NK-92 treated with Interleukin-12 subunit alpha and Interleukin-12 subunit beta, amount 100 ng/mL, for 24 hours (cell line): ENCODE results near the gene GRIK3.
"Not testable (repeated sequence)": the region's sequence is repeated elsewhere in the genome, so short reads cannot be mapped to it uniquely, and the experiment has no call there.

Experiments used
- DNase-seq: peaks from one replicate; lab custom pipeline; 2025; lab: John Stamatoyannopoulos, UW

GRIK3 gene

GRCh38 chr1:37034121-37035013, at the start of gene GRIK3:
GRIK3 (minus strand) TSS chr1:37034515; CDS start chr1:37034108, 407 bp downstream.
- DNase-seq, result no peak

- no peak for DNase-seq
Observed at GRCh38 chr1:37084013-37084412, 49.7 kb upstream of the GRIK3 start.

- no peak for DNase-seq
Observed at GRCh38 chr1:37083603-37084002, 49.3 kb upstream of the GRIK3 start.

- not testable (repeated sequence) for DNase-seq
Observed at GRCh38 chr1:37080296-37080986, 46.1 kb upstream of the GRIK3 start.

- DNase-seq, result no peak
Observed at GRCh38 chr1:37078866-37079265, 44.6 kb upstream of the GRIK3 start.

- no peak for DNase-seq
Observed at GRCh38 chr1:37076168-37076567, 41.9 kb upstream of the GRIK3 start.

GRCh38 chr1:37073854-37074379, 39.6 kb upstream of the GRIK3 start:
- DNase-seq, result no peak

- no peak for DNase-seq
Observed at GRCh38 chr1:37073152-37073853, 39.0 kb upstream of the GRIK3 start.

GRCh38 chr1:37071829-37072228, 37.5 kb upstream of the GRIK3 start:
- DNase-seq, result no peak

- no peak for DNase-seq
Observed at GRCh38 chr1:37070126-37070525, 35.8 kb upstream of the GRIK3 start.

GRCh38 chr1:37069406-37069805, 35.1 kb upstream of the GRIK3 start:
- DNase-seq, result no peak

- no peak for DNase-seq
Observed at GRCh38 chr1:37068897-37069296, 34.6 kb upstream of the GRIK3 start.

GRCh38 chr1:37068260-37068659, 33.9 kb upstream of the GRIK3 start:
- no peak for DNase-seq

- DNase-seq, result no peak
Observed at GRCh38 chr1:37064039-37064438, 29.7 kb upstream of the GRIK3 start.

- DNase-seq, result no peak
Observed at GRCh38 chr1:37059346-37059745, 25.0 kb upstream of the GRIK3 start.

- DNase-seq, result no peak
Observed at GRCh38 chr1:37058424-37058988, 24.2 kb upstream of the GRIK3 start.

- no peak for DNase-seq
Observed at GRCh38 chr1:37056325-37056724, 22.0 kb upstream of the GRIK3 start.

- no peak for DNase-seq
Observed at GRCh38 chr1:37055631-37056030, 21.3 kb upstream of the GRIK3 start.

- DNase-seq, result no peak
Observed at GRCh38 chr1:37053173-37053572, 18.9 kb upstream of the GRIK3 start.

GRCh38 chr1:37052120-37052519, 17.8 kb upstream of the GRIK3 start:
- no peak for DNase-seq

GRCh38 chr1:37051346-37051745, 17.0 kb upstream of the GRIK3 start:
- no peak for DNase-seq

GRCh38 chr1:37047542-37047941, 13.2 kb upstream of the GRIK3 start:
- DNase-seq, result no peak
